Measurements from ENCODE around the gene LCN1.
A peak's percentile ranks its signal among the peaks of the same experiment; 100 is the strongest.

The LCN1 gene

DNA sequence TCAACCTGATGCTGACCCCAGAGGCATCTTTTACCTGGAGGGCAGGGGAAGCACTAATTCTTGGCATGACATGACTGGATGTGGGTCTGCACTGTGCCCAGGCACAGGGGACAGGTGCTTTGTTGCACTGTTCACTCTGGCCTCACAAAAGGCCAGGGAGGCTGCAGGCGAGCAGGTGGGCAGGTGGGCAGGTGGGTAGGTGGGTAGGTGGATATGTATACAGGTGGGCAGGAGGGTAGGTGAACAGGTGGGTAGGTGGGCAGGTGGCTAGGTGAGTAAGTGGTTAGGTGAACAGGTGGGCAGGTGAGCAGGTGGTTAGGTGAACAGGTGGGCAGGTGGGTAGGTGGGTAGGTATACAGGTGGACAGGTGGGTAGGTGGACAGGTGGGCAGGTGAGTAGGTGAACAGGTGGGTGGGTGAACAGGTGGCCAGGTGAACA lies 41.8 kb downstream of the LCN1 start:
- Histone ChIP-seq H3K27ac (no peak overlapping the region), H3K4me3 (no peak overlapping the region)
- TF ChIP-seq, protein P1, sequence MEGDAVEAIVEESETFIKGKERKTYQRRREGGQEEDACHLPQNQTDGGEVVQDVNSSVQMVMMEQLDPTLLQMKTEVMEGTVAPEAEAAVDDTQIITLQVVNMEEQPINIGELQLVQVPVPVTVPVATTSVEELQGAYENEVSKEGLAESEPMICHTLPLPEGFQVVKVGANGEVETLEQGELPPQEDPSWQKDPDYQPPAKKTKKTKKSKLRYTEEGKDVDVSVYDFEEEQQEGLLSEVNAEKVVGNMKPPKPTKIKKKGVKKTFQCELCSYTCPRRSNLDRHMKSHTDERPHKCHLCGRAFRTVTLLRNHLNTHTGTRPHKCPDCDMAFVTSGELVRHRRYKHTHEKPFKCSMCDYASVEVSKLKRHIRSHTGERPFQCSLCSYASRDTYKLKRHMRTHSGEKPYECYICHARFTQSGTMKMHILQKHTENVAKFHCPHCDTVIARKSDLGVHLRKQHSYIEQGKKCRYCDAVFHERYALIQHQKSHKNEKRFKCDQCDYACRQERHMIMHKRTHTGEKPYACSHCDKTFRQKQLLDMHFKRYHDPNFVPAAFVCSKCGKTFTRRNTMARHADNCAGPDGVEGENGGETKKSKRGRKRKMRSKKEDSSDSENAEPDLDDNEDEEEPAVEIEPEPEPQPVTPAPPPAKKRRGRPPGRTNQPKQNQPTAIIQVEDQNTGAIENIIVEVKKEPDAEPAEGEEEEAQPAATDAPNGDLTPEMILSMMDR (IDR thresholded peaks at IDR 0.05): no peak
- no peak for DNase-seq (ENCODE audit: low spot score)

DNA sequence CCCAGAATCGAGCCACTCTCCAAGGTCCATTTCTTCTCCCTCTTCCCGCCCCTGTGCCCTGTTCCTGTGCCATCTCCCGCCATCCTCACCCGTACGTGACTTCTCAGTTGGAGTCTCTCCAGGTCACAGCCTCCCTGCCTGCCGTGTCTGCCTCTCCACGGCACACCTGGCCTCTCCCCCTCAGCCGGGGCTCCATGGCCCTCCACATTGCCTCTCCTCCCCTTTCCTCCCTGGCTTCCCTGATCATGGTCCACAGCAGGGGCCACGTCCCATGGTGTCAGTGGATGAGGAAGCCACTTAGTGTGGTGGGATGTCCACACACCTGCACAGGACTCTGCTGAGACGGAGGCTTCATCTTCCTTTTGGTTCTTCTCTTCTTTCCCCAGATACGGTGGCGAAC lies 42.6 kb downstream of the LCN1 start:
- TF ChIP-seq, protein P1 (IDR thresholded peaks at IDR 0.05): no peak
- H3K27ac ChIP-seq: no peak overlapping the region
- no peak for DNase-seq (ENCODE audit: low spot score)
- no peak overlapping the region for H3K4me3 ChIP-seq

DNA sequence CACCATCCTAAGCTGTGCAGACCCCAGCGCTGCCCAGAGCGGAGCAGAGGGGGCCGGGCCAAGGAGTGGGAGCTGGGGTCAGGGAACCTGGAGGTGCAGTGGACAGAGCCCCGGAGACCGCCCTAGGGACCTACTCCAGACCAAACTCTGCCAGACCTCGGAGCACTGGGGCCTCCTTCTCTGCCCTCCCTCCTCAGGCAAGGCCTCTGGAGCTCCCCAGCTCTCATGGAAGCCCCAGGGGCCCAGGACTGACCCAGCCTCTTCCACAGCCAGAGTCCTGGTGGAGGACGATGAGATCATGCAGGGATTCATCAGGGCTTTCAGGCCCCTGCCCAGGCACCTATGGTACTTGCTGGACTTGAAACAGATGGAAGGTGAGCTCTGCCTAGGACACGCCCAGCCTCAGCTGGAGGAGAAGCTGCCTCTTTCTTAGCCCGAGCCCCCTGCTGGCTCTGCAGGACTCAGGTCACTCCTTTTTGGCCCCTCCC lies 43.9 kb downstream of the LCN1 start:
- DNase-seq (ENCODE audit: low spot score): no peak
- TF ChIP-seq, protein P1 (IDR thresholded peaks at IDR 0.05): no peak
- no peak overlapping the region for H3K27ac ChIP-seq
- no peak overlapping the region for H3K4me3 ChIP-seq

DNA sequence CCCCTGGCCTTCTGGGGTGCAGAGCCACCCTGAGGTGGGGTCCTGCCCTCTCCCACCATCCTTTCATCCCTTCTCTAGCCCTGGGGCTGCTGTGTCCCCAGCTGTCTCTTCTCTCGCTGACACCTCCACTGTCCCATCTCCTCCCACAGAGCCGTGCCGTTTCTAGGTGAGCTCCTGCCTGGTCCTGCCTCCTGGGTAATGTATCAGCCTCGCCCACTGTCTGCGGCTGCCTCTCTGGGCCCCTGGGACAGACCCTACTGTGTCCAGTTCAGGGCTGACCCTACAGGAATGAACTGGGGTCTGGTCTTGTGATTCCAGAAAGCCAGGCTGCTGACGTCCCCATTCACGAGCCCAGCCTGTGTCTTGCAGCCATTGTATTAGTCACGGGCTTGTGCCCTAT lies 44.4 kb downstream of the LCN1 start:
- H3K4me3 ChIP-seq: no peak overlapping the region
- TF ChIP-seq, protein P1 (IDR thresholded peaks at IDR 0.05): no peak
- peak; percentile 62 for DNase-seq (ENCODE audit: low spot score)

DNA sequence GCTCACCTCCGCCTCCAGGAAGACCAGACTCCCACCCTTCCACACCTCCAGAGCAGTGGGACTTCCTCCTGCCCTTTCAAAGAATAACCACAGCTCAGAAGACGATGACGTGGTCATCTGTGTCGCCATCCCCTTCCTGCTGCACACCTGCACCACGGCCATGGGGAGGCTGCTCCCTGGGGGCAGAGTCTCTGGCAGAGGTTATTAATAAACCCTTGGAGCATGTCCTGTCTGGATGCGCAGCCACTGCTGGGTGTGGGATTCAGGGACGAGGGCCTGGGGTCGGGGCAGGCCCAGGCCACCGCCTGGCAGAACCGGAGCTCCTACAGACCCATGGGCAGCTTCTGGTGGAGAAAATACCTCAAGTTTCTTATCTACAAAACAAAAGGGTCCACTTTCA lies 45.3 kb downstream of the LCN1 start:
- TF ChIP-seq, protein P1 (IDR thresholded peaks at IDR 0.05): no peak
- peak; percentile 65 for DNase-seq (ENCODE audit: low spot score)
- Histone ChIP-seq H3K4me3 (no peak overlapping the region), H3K27ac (no peak overlapping the region)

More for the DNA sequence above, 44.4 kb downstream of the LCN1 start:
- H3K27ac ChIP-seq: no peak overlapping the region

DNA sequence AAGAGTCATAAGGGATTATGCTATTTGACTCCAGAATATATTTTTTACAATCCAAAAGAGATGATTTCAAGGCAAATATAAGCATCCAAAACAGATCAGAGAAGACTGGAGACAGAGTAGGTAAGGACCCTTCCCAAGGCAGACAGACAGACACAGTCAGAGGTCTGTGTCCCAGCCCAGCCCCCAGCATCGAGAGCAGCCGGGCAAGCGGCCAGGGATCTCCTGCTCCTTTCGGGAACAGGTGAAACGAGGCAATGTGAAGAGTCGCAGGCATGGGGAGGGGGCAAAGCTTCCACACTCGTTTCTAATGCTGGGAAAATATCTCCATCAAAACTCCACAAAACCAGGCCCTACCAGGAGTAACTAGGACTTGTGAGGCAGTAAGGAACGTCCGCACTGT lies 46.1 kb downstream of the LCN1 start:
- TF ChIP-seq, protein P1 (IDR thresholded peaks at IDR 0.05): no peak
- no peak overlapping the region for H3K27ac ChIP-seq
- DNase-seq (ENCODE audit: low spot score): no peak
- H3K4me3 ChIP-seq: no peak overlapping the region

DNA sequence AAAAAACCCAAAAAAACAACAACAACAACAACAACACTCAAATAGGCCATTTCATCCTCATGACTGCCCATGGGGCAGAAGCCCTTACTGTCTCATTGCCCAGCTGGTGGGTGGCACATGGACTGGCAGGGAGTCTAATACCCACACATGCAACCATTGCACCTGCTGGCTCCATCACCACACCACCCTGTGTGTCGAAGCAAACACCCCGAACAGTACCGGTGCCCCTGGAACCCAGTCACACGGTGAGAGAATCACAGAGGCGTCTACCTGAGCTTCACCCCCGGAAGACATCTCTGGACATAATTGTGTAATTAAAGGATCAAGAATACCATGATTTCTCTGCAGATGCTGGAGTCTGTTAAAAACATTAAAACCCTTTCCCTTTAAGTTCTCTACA lies 46.8 kb downstream of the LCN1 start:
- DNase-seq (ENCODE audit: low spot score): no peak
- no peak overlapping the region for H3K4me3 ChIP-seq
- no peak overlapping the region for H3K27ac ChIP-seq
- TF ChIP-seq, protein P1 (IDR thresholded peaks at IDR 0.05): no peak

Measured in coronary artery (tissue), 2 donors.